Adrenal gland (tissue), 19 donors: ENCODE measurements around the gene GDAP2. TPM values are rescaled to one million over a fixed set of nuclear protein-coding genes. Genes with fewer than 3 reads are reported as not detected.
A peak's percentile ranks its signal among the peaks of the same experiment; 100 is the strongest.

Experiments
- DNase-seq, 7 donors: peaks; one replicate each; pipeline ENCODE4 v3.0.0-alpha.2; 2019 to 2020
- H3K27ac ChIP-seq, 5 donors: fragments of 200-600 bp; sonication (generic) in 4 of 5; 1 replicate in 3 of 5; 2 replicates in 2 of 5; pipeline versions ENCODE4 v1.5.1 to v1.8.0; 2016 to 2020; ENCODE audit warnings: mild to moderate bottlenecking in 1 of 5
- H3K27me3 ChIP-seq: fragments of 200-600 bp; 2 replicates; pipeline ENCODE4 v1.8.0; 2021
- H3K36me3 ChIP-seq, 2 donors: fragments of 200-600 bp; replicated peaks in 1 of 2; 1 replicate in 1 of 2; 2 replicates in 1 of 2; pipeline versions ENCODE4 v1.5.1 to v1.8.0; 2018 to 2022
- H3K4me1 ChIP-seq, 2 donors: fragments of 200-600 bp; replicated peaks in 1 of 2; 1 replicate in 1 of 2; 2 replicates in 1 of 2; pipeline versions ENCODE4 v1.5.1 to v1.8.0; 2018 to 2021
- H3K4me3 ChIP-seq, 4 donors: fragments of 200-600 bp; sonication (generic) in 3 of 4; one replicate each; pipeline ENCODE4 v1.5.1; 2016 to 2018
- H3K9me3 ChIP-seq, 3 donors: fragments of 200-600 bp; sonication (generic) in 1 of 3; replicated peaks in 1 of 3; 1 replicate in 2 of 3; 2 replicates in 1 of 3; pipeline versions ENCODE4 v1.5.1 to v1.8.0; 2016 to 2021
- CTCF ChIP-seq, 6 experiments: fragments of 450-650 bp in 4 of 6; fragments of 200-600 bp in 2 of 6; sonication (generic) in 1 of 6; IDR thresholded peaks; 1 replicate in 5 of 6; 2 replicates in 1 of 6; pipeline versions ENCODE4 v1.5.1 to v1.8.0; 2016 to 2021; ENCODE audit warnings: antibody characterized with exemption in 6 of 6, mild to moderate bottlenecking in 2 of 6, moderate library complexity in 1 of 6
- POLR2A ChIP-seq, 2 donors: fragments of 450-650 bp; IDR thresholded peaks; one replicate each; pipeline ENCODE4 v1.6.1; 2017; ENCODE audit warnings: antibody characterized with exemption in 2 of 2, mild to moderate bottlenecking in 2 of 2, moderate library complexity in 1 of 2
- WGBS, 4 donors: extraction: QIAGEN DNeasy Blood & Tissue Kit in 2 of 4; methylation state at CpG; one replicate each; pipeline versions ENCODE4 v1.1.5 to v1.1.7; 2013 to 2017; 5-methylcytosine and 5-hydroxymethylcytosine counted together
- intact Hi-C, 2 donors: fragments of 100-400 bp; cut with DNase I; formaldehyde crosslinking; loops; one replicate each; pipeline versions ENCODE4 v1.14.1 to v1.15.0; 2022 to 2023
- long read RNA-seq, 10 donors: library from polyadenylated mRNA in 3 of 10; unstranded in 2 of 10; stranded (forward) in 1 of 10; transcript quantifications; one replicate each; pipeline ENCODE4 v2.0.0 and lab custom pipeline, GENCODE V29; 2021 to 2026
- polyA plus RNA-seq, 3 donors: library from polyadenylated mRNA; stranded (reverse); fragments of 200-250 nt in 2 of 3; fragments of 350-450 nt in 1 of 3; fragmentation: Illumina TruSeq in 1 of 3; extraction: RNeasy Lipid Tissue Mini Kit (QIAGEN cat#74804) in 1 of 3; gene quantifications; one replicate each; pipeline ENCODE4 v1.2.3, GENCODE V29; 2013 to 2014
- total RNA-seq, 9 donors: library from RNA; depleted of rRNA in 4 of 9; stranded (reverse); fragments of >200 nt in 4 of 9; fragments of 120-200 nt in 1 of 9; fragmentation: NEBNext Ultra II Directional in 1 of 9; extraction: Animal tissue kit (Norgen Biotek cat#: 25700) in 1 of 9; gene quantifications; one replicate each; pipeline versions ENCODE4 v1.1.0 to v1.2.4, GENCODE V29; 2013 to 2023
- donor health status: healthy with polysubstance abuse.
- donor health status: Bipolar disorder and iron deficiency.
- donor health status: DM: yes; HTN: yes; CAD: no.
- donor health status: DM: no; HTN: no; CAD: no.
- donor health status: DM: no; HTN: no; CAD: no.
- donor health status: DM: yes; HTN: yes; CAD: no.

The GDAP2 gene
- total RNA-seq: 10 to 100 TPM; 11.0 to 34.2 (median 25.8) TPM
- polyA plus RNA-seq: 10 to 100 TPM in 1 of 3 donors, 1 to 10 TPM in 2; 2.2 to 14.5 (median 3.5) TPM
- long read RNA-seq, donor 1, full-length matches to known transcripts: 2 of 2 reads
- long read RNA-seq, donor 1, partial matches to known transcripts: 0 of 2 reads
- long read RNA-seq, donor 1, other reads (novel, unspliced or antisense): 0 of 2 reads
- long read RNA-seq, donor 2, full-length matches to known transcripts: 1 of 1 reads
- long read RNA-seq, donor 2, partial matches to known transcripts: 0 of 1 reads
- long read RNA-seq, donor 2, other reads (novel, unspliced or antisense): 0 of 1 reads
- long read RNA-seq, donor 3, full-length matches to known transcripts: 2 of 2 reads
- long read RNA-seq, donor 3, partial matches to known transcripts: 0 of 2 reads
- long read RNA-seq, donor 3, other reads (novel, unspliced or antisense): 0 of 2 reads
- long read RNA-seq, donor 4, full-length matches to known transcripts: 5 of 7 reads
- long read RNA-seq, donor 4, partial matches to known transcripts: 0 of 7 reads
- long read RNA-seq, donor 4, other reads (novel, unspliced or antisense): 2 of 7 reads
- long read RNA-seq, donor 5, full-length matches to known transcripts: 11 of 12 reads
- long read RNA-seq, donor 5, partial matches to known transcripts: 0 of 12 reads
- long read RNA-seq, donor 5, other reads (novel, unspliced or antisense): 1 of 12 reads
- long read RNA-seq, donor 6, full-length matches to known transcripts: 1 of 5 reads
- long read RNA-seq, donor 6, partial matches to known transcripts: 2 of 5 reads
- long read RNA-seq, donor 6, other reads (novel, unspliced or antisense): 2 of 5 reads
- long read RNA-seq, donor 7, partial matches to known transcripts: 22 of 22 reads
- long read RNA-seq, donor 7, other reads (novel, unspliced or antisense): 0 of 22 reads
- long read RNA-seq, donor 8, full-length matches to known transcripts: 1 of 1 reads
- long read RNA-seq, donor 8, partial matches to known transcripts: 0 of 1 reads
- long read RNA-seq, donor 8, other reads (novel, unspliced or antisense): 0 of 1 reads
- long read RNA-seq, donor 9, full-length matches to known transcripts: 2 of 17 reads
- long read RNA-seq, donor 9, partial matches to known transcripts: 15 of 17 reads
- long read RNA-seq, donor 9, other reads (novel, unspliced or antisense): 0 of 17 reads
- long read RNA-seq, donor 10: 0 reads

- H3K27ac ChIP-seq: peak within 1 kb of the TSS; percentile 57 to 90 (median 86)
- intact Hi-C loops: no loop called here
- H3K4me1 ChIP-seq: peaks cover 7 to 47% of the 10 kb centered on the region in 2 donors
- TF ChIP-seq CTCF (IDR thresholded peaks at IDR 0.05) (no peak), POLR2A (IDR thresholded peaks at IDR 0.05) (peak in 1 of 2 donors; percentile 77)
- H3K36me3 ChIP-seq: no peaks in the 10 kb centered on the region
- DNase-seq: peak; percentile 96 to 99 (median 98)
- H3K27me3 ChIP-seq: no peaks in the 10 kb centered on the region
- WGBS, 4 donors: 0 to 1% (median 0%) methylated on average over 14 to 64 of the region's 64 CpGs
- H3K9me3 ChIP-seq: no peaks in the 10 kb centered on the region
- H3K4me3 ChIP-seq: peak within 1 kb of the TSS; percentile 19 to 86 (median 79)
Observed at GRCh38 chr1:117929343-117930172, at the start of gene GDAP2, which contains the start of gene WDR3. GDAP2 (minus strand) TSS chr1:117929621; CDS start chr1:117920357, 9,264 bp downstream. WDR3 (plus strand) TSS chr1:117929739; CDS start chr1:117933320, 3,581 bp downstream.

GRCh38 chr1:117976381-117976780, 47.0 kb upstream of the GDAP2 start:
- DNase-seq: no peak
- no peaks in the 10 kb centered on the region for H3K27me3 ChIP-seq
- WGBS, 4 donors: 63 to 90% (median 75%) methylated on average over 1 to 3 of the region's 3 CpGs
- H3K4me1 ChIP-seq: no peaks in the 10 kb centered on the region
- TF ChIP-seq POLR2A (IDR thresholded peaks at IDR 0.05) (no peak), CTCF (IDR thresholded peaks at IDR 0.05) (no peak)
- H3K36me3 ChIP-seq: no peaks in the 10 kb centered on the region
- no peak overlapping the region for H3K27ac ChIP-seq
- intact Hi-C loops: no loop called here
- no peak overlapping the region for H3K4me3 ChIP-seq
- no peaks in the 10 kb centered on the region for H3K9me3 ChIP-seq

- Histone ChIP-seq H3K27me3 (no peaks in the 10 kb centered on the region), H3K9me3 (no peaks in the 10 kb centered on the region), H3K36me3 (no peaks in the 10 kb centered on the region), H3K4me1 (no peaks in the 10 kb centered on the region), H3K4me3 (no peak overlapping the region), H3K27ac (no peak overlapping the region)
- no peak for TF ChIP-seq CTCF (IDR thresholded peaks at IDR 0.05)
- TF ChIP-seq POLR2A (IDR thresholded peaks at IDR 0.05): no peak
- DNase-seq: no peak
- intact Hi-C loops: no loop called here
Observed at GRCh38 chr1:117971777-117972176, 42.4 kb upstream of the GDAP2 start.
